Mesenchymal stem cell (in vitro differentiated cells and primary cell): ENCODE data around the gene RPH3AL.
A peak's percentile ranks its signal among the peaks of the same experiment; 100 is the strongest.

Source experiments
- DNase-seq: peaks from one replicate; pipeline ENCODE4 v3.0.0-alpha.2; 2013
- H2AFZ ChIP-seq: one replicate; pipeline ENCODE4 v1.6.1; 2013; ENCODE audit warnings: low read depth, mild to moderate bottlenecking, control low read depth, inconsistent platforms, low read length, moderate library complexity
- H2AK5ac ChIP-seq: 2 replicates; pipeline ENCODE4 v1.6.1; 2013; ENCODE audit warnings: low read length, moderate library complexity, mild to moderate bottlenecking, inconsistent platforms; ENCODE audit not compliant: severe bottlenecking
- H2BK120ac ChIP-seq: one replicate; pipeline ENCODE4 v1.6.1; 2013; ENCODE audit warnings: low read depth, mild to moderate bottlenecking, inconsistent platforms, low read length, moderate library complexity
- H2BK12ac ChIP-seq, 2 experiments: one replicate each; pipeline ENCODE4 v1.6.1; 2013; ENCODE audit warnings: inconsistent platforms in 2 of 2, low read length in 2 of 2, mild to moderate bottlenecking in 2 of 2, moderate library complexity in 2 of 2, control low read depth in 1 of 2
- H2BK15ac ChIP-seq: one replicate; pipeline ENCODE4 v1.6.1; 2013; ENCODE audit warnings: mild to moderate bottlenecking, low read depth, inconsistent platforms; ENCODE audit not compliant: poor library complexity, severe bottlenecking
- H2BK5ac ChIP-seq: 2 replicates; pipeline ENCODE4 v1.6.1; 2013; ENCODE audit warnings: low read depth, mild to moderate bottlenecking, low read length, control low read depth, inconsistent platforms; ENCODE audit not compliant: poor library complexity, severe bottlenecking
- H3K14ac ChIP-seq, 2 experiments: one replicate each; pipeline ENCODE4 v1.6.1; 2013; ENCODE audit warnings: inconsistent platforms in 2 of 2, low read length in 2 of 2, control low read depth in 1 of 2, mild to moderate bottlenecking in 1 of 2, moderate library complexity in 1 of 2
- H3K18ac ChIP-seq, 2 experiments: one replicate each; pipeline ENCODE4 v1.6.1; 2013; ENCODE audit warnings: inconsistent platforms in 2 of 2, low read length in 2 of 2, control low read depth in 1 of 2, low read depth in 1 of 2, mild to moderate bottlenecking in 1 of 2
- H3K23ac ChIP-seq, 2 experiments: one replicate each; pipeline ENCODE4 v1.6.1; 2013; ENCODE audit warnings: inconsistent platforms in 2 of 2, low read length in 2 of 2, mild to moderate bottlenecking in 2 of 2, moderate library complexity in 2 of 2, control low read depth in 1 of 2
- H3K27ac ChIP-seq: 2 replicates; pipeline ENCODE4 v1.5.1; 2013; ENCODE audit warnings: mild to moderate bottlenecking, moderate library complexity, low read length, control low read depth, inconsistent platforms; ENCODE audit not compliant: poor library complexity, severe bottlenecking
- H3K27me3 ChIP-seq, 2 experiments: 2 replicates each; pipeline versions ENCODE4 v1.6.1 to v1.7.0; 2013; ENCODE audit warnings: low read length in 2 of 2, mild to moderate bottlenecking in 2 of 2, moderate library complexity in 2 of 2, control low read depth in 1 of 2, inconsistent platforms in 1 of 2; ENCODE audit not compliant: control insufficient read depth in 1 of 2, insufficient read depth in 1 of 2
- H3K36me3 ChIP-seq, 2 experiments: 2 replicates each; pipeline versions ENCODE4 v1.6.1 to v1.7.0; 2013; ENCODE audit warnings: low read length in 2 of 2, control low read depth in 1 of 2, inconsistent platforms in 1 of 2, low read depth in 1 of 2, mild to moderate bottlenecking in 1 of 2; ENCODE audit not compliant: insufficient read depth in 2 of 2, control insufficient read depth in 1 of 2
- H3K4ac ChIP-seq, 2 experiments: one replicate each; pipeline ENCODE4 v1.6.1; 2013; ENCODE audit warnings: inconsistent platforms in 2 of 2, low read length in 2 of 2, mild to moderate bottlenecking in 2 of 2, moderate library complexity in 2 of 2, control low read depth in 1 of 2, low read depth in 1 of 2
- H3K4me1 ChIP-seq: 2 replicates; pipeline ENCODE4 v1.6.1; 2013; ENCODE audit warnings: low read depth, low read length, control low read depth; ENCODE audit not compliant: control insufficient read depth, insufficient read depth
- H3K4me2 ChIP-seq: 2 replicates; pipeline ENCODE4 v1.6.1; 2013; ENCODE audit warnings: low read length, mild to moderate bottlenecking, inconsistent platforms; ENCODE audit not compliant: poor library complexity, severe bottlenecking
- H3K4me3 ChIP-seq, 2 experiments: 2 replicates each; pipeline versions ENCODE4 v1.5.1 to v1.7.0; 2013; ENCODE audit warnings: low read length in 2 of 2, mild to moderate bottlenecking in 2 of 2, control low read depth in 1 of 2, low read depth in 1 of 2; ENCODE audit not compliant: insufficient read depth in 1 of 2
- H3K79me1 ChIP-seq: replicated peaks from 2 replicates; pipeline ENCODE4 v1.6.1; 2013; ENCODE audit warnings: mild to moderate bottlenecking, control low read depth, low read length, inconsistent platforms; ENCODE audit not compliant: poor library complexity, severe bottlenecking
- H3K9ac ChIP-seq: 2 replicates; pipeline ENCODE4 v1.7.0; 2013; ENCODE audit warnings: mild to moderate bottlenecking, low read length, moderate library complexity
- H3K9me3 ChIP-seq: 2 replicates; pipeline ENCODE4 v1.7.0; 2013; ENCODE audit warnings: mild to moderate bottlenecking, low read length; ENCODE audit not compliant: control insufficient read depth
- H4K8ac ChIP-seq: one replicate; pipeline ENCODE4 v1.6.1; 2013; ENCODE audit warnings: inconsistent platforms, mild to moderate bottlenecking, low read length, moderate library complexity
- H4K91ac ChIP-seq: one replicate; pipeline ENCODE4 v1.6.1; 2013; ENCODE audit warnings: mild to moderate bottlenecking, low read length, inconsistent platforms
- WGBS: methylation state at CpG from one replicate; pipeline ENCODE4 v1.1.7; 2013; ENCODE audit warnings: mixed read lengths; 5-methylcytosine and 5-hydroxymethylcytosine counted together

The RPH3AL gene

DNA sequence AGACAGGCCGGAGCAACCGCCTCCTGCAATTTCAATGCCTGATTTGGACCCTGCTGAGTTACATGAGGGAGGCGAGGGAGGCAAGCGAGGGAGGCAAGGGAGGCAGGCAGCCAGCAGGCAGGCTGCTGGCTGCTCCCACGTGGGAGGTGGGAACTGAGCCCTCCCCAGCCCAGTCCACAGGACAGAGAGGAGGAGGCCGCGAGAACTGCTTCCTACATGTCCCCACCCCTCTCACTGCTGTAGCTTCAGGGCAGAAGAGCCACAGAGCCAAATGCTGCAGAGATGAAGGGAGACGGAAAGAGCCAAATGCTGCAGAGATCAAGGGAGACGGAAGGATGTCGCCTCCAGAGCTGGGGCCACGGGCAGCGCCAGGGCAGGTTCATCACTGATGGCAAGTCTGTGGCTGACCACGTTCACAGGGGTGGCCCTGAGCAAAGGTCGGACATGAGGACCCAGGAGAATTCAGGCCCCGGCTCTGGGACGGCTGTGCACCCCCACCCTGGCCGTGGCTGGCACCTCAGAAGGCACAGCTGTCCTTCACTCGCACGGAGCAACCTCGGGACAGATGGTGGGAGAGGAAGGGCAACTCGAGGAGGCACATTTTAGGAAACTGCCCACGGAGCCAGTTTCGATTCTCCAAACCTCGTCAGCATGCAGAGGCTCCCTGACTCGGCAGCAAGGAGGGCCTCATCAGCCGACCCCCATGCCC lies 21.5 kb downstream of the RPH3AL start:
- 79% methylated on average over 26 of the region's 26 CpGs for WGBS
- no peak overlapping the region for H3K4me2 ChIP-seq
- DNase-seq: no peak
- H4K91ac ChIP-seq: no peak overlapping the region
- H2BK5ac ChIP-seq: no peak overlapping the region
- H3K9ac ChIP-seq: no peak overlapping the region
- no peak overlapping the region for H2AFZ ChIP-seq
- H2AK5ac ChIP-seq: peak overlapping the region; percentile 88
- no peaks in the 10 kb centered on the region for H3K9me3 ChIP-seq
- H3K23ac ChIP-seq: no peak overlapping the region
- no peak overlapping the region for H3K27ac ChIP-seq
- no peak overlapping the region for H2BK12ac ChIP-seq
- H2BK120ac ChIP-seq: no peak overlapping the region
- H3K4ac ChIP-seq: no peak overlapping the region
- peaks cover 16% of the 10 kb centered on the region for H3K79me1 ChIP-seq
- H3K18ac ChIP-seq: no peak overlapping the region
- H2BK15ac ChIP-seq: no peak overlapping the region
- no peak overlapping the region for H4K8ac ChIP-seq
- no peak overlapping the region for H3K4me3 ChIP-seq
- H3K14ac ChIP-seq: no peak overlapping the region
- peaks cover 0 to 21% of the 10 kb centered on the region in 2 experiments for H3K36me3 ChIP-seq
- peaks cover 0 to 49% of the 10 kb centered on the region in 2 experiments for H3K27me3 ChIP-seq
- peaks cover 43% of the 10 kb centered on the region for H3K4me1 ChIP-seq

DNA sequence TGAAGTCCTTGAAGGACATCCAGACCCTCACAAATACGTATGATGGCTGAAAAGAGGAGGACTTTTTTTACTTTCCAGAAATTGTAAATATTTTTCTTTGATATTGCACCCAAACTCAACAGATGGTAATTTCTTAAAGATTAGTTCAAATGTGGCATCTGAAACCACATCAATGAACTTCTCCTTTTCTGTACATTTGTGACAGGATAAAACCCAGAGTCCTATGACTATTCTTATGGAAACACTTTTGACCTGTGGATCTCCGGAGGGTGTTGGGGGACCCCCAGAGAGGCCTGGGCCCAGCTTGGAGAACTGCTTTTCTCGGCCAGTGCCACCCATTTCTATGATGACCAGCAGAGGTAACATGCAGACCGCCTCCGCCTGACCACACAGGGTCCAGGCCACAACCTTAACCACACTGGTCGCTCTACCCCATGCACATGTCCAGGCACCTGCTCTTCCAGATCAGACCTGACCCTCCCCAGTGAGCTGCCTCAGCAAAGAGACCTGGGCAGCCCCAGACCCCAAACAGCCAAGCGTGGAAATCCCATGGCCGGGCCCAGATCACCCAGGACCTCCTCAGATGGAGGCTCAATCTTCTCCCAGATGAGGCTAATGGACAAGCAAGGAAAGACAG lies 22.7 kb downstream of the RPH3AL start:
- Histone ChIP-seq H3K27ac (no peak overlapping the region), H3K14ac (no peak overlapping the region), H4K91ac (no peak overlapping the region), H2BK5ac (no peak overlapping the region), H3K79me1 (peaks cover 12% of the 10 kb centered on the region), H3K9ac (no peak overlapping the region), H2BK15ac (no peak overlapping the region), H2BK120ac (no peak overlapping the region), H2AK5ac (no peak overlapping the region), H3K18ac (no peak overlapping the region), H3K4me2 (no peak overlapping the region), H3K36me3 (peaks cover 0 to 28% of the 10 kb centered on the region in 2 experiments), H3K27me3 (peaks cover 0 to 37% of the 10 kb centered on the region in 2 experiments), H3K4ac (no peak overlapping the region), H2BK12ac (no peak overlapping the region), H3K4me1 (peaks cover 32% of the 10 kb centered on the region), H3K4me3 (no peak overlapping the region), H4K8ac (no peak overlapping the region), H3K9me3 (no peaks in the 10 kb centered on the region), H3K23ac (peak overlapping the region in 1 of 2 experiments; percentile 46), H2AFZ (no peak overlapping the region)
- 97% methylated on average over 7 of the region's 8 CpGs for WGBS
- no peak for DNase-seq

DNA sequence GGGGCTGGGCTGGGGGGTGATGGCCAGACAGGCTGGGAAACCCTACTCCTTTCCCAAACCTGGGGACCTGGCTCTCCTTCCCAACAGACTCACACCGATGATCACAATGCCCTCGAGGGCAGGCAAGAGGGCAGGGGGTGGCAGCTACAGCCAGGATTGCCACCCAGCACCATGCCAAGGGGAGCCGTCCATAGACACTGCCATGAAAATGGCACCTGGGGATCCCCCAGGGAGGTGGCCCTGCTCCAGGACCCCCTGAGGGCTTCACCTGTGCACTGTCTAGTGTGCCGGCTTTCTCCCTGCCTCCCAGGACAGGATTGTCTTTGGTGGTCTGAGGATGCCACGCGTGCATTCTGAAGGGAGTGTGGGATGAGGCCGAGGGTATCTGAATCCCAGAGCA lies 24.6 kb downstream of the RPH3AL start:
- Histone ChIP-seq H2BK12ac (no peak overlapping the region), H3K4me3 (no peak overlapping the region), H3K4me2 (no peak overlapping the region), H3K27ac (no peak overlapping the region), H3K14ac (peak overlapping the region in 1 of 2 experiments; percentile 7), H3K9ac (no peak overlapping the region), H2BK120ac (no peak overlapping the region), H3K4ac (no peak overlapping the region), H4K91ac (no peak overlapping the region), H2AK5ac (no peak overlapping the region), H4K8ac (no peak overlapping the region), H2BK5ac (no peak overlapping the region), H3K4me1 (peaks cover 20% of the 10 kb centered on the region), H2AFZ (no peak overlapping the region), H3K23ac (no peak overlapping the region), H3K36me3 (peaks cover 0 to 28% of the 10 kb centered on the region in 2 experiments), H3K18ac (no peak overlapping the region), H3K79me1 (peaks cover 10% of the 10 kb centered on the region), H3K27me3 (peaks cover 0 to 37% of the 10 kb centered on the region in 2 experiments), H2BK15ac (no peak overlapping the region), H3K9me3 (no peaks in the 10 kb centered on the region)
- WGBS: 98% methylated on average over 7 of the region's 7 CpGs
- no peak for DNase-seq

- Histone ChIP-seq H3K4me1 (peaks cover 14% of the 10 kb centered on the region), H2BK15ac (no peak overlapping the region), H2BK12ac (no peak overlapping the region), H3K9me3 (no peaks in the 10 kb centered on the region), H2AFZ (no peak overlapping the region), H3K79me1 (peaks cover 8% of the 10 kb centered on the region), H3K36me3 (peaks cover 0 to 28% of the 10 kb centered on the region in 2 experiments), H3K4ac (no peak overlapping the region), H2BK5ac (no peak overlapping the region), H3K27me3 (peaks cover 0 to 35% of the 10 kb centered on the region in 2 experiments), H2BK120ac (no peak overlapping the region), H4K8ac (no peak overlapping the region), H4K91ac (no peak overlapping the region), H3K23ac (no peak overlapping the region), H3K4me2 (no peak overlapping the region), H3K18ac (no peak overlapping the region), H3K4me3 (no peak overlapping the region), H3K9ac (no peak overlapping the region), H2AK5ac (no peak overlapping the region), H3K14ac (no peak overlapping the region), H3K27ac (no peak overlapping the region)
- no peak for DNase-seq
- 96% methylated on average over 11 of the region's 11 CpGs for WGBS
Measured at GRCh38 chr17:327296-327695, 25.3 kb downstream of the RPH3AL start.
